Keratinocyte (primary cell): Measurements from ENCODE around the gene LRGUK. TPM values are rescaled to one million over a fixed set of nuclear protein-coding genes. Genes with fewer than 3 reads are reported as not detected.

Experiments
- DNase-seq: peaks from one replicate; pipeline ENCODE4 v3.0.0-alpha.2; 2011; ENCODE audit warnings: low read depth, missing footprints, low spot score
- FAIRE-seq: peaks from 2 replicates; lab custom pipeline; 2011; peaks lifted over from hg19 to GRCh38; lab: Jason Lieb, UNC
- H2AFZ ChIP-seq: 2 replicates; pipeline ENCODE4 v1.6.0; 2012; ENCODE audit warnings: low read length, control low read depth, inconsistent platforms; ENCODE audit not compliant: control insufficient read depth
- H3K27ac ChIP-seq: 2 replicates; pipeline ENCODE4 v1.5.1; 2011; ENCODE audit warnings: low read length; ENCODE audit not compliant: control insufficient read depth, insufficient read depth
- H3K27me3 ChIP-seq: 3 replicates; pipeline ENCODE4 v1.6.0; 2011; ENCODE audit warnings: low read length; ENCODE audit not compliant: control insufficient read depth, insufficient read depth; ENCODE audit errors: extremely low read depth
- H3K36me3 ChIP-seq, 2 experiments: 2 replicates in 1 of 2; 3 replicates in 1 of 2; pipeline ENCODE4 v1.5.1; 2011; ENCODE audit warnings: low read length in 2 of 2, mild to moderate bottlenecking in 1 of 2; ENCODE audit not compliant: control insufficient read depth in 2 of 2, insufficient read depth in 2 of 2; ENCODE audit errors: extremely low read depth in 1 of 2
- H3K4me1 ChIP-seq: 3 replicates; pipeline ENCODE4 v1.5.1; 2011; ENCODE audit warnings: low read length; ENCODE audit not compliant: control insufficient read depth, insufficient read depth; ENCODE audit errors: extremely low read depth
- H3K4me2 ChIP-seq: 3 replicates; pipeline ENCODE4 v1.6.0; 2011; ENCODE audit warnings: low read depth, low read length; ENCODE audit not compliant: control insufficient read depth, insufficient read depth; ENCODE audit errors: extremely low read depth
- H3K4me3 ChIP-seq, 3 experiments: fragments of 200-600 bp in 1 of 3; sonication (generic) in 1 of 3; 2 replicates in 2 of 3; 3 replicates in 1 of 3; pipeline ENCODE4 v1.5.1; 2011 to 2016; ENCODE audit warnings: low read length in 3 of 3, mild to moderate bottlenecking in 3 of 3, control low read depth in 2 of 3, inconsistent platforms in 1 of 3, low read depth in 1 of 3, mixed read lengths in 1 of 3, mixed run types in 1 of 3, moderate library complexity in 1 of 3; ENCODE audit not compliant: control insufficient read depth in 2 of 3, insufficient read depth in 2 of 3; ENCODE audit errors: extremely low read depth in 1 of 3
- H3K79me2 ChIP-seq: 2 replicates; pipeline ENCODE4 v1.6.0; 2012; ENCODE audit warnings: low read length; ENCODE audit not compliant: control insufficient read depth, insufficient read depth
- H3K9ac ChIP-seq: 3 replicates; pipeline ENCODE4 v1.6.0; 2011; ENCODE audit warnings: low read length; ENCODE audit not compliant: control insufficient read depth, insufficient read depth; ENCODE audit errors: extremely low read depth
- H3K9me1 ChIP-seq: 3 replicates; pipeline ENCODE4 v1.6.0; 2011; ENCODE audit warnings: low read length; ENCODE audit not compliant: control insufficient read depth, insufficient read depth; ENCODE audit errors: extremely low read depth
- H3K9me3 ChIP-seq: 2 replicates; pipeline ENCODE4 v1.5.1; 2012; ENCODE audit warnings: low read depth, low read length; ENCODE audit not compliant: control insufficient read depth
- H4K20me1 ChIP-seq: 3 replicates; pipeline ENCODE4 v1.6.0; 2011; ENCODE audit warnings: low read length; ENCODE audit not compliant: control insufficient read depth, insufficient read depth; ENCODE audit errors: extremely low read depth
- CTCF ChIP-seq, 3 experiments: IDR thresholded peaks in 1 of 3; conservative IDR thresholded peaks in 1 of 3; optimal IDR thresholded peaks in 1 of 3; 2 replicates in 2 of 3; 3 replicates in 1 of 3; pipeline versions ENCODE3 to v1.5.1; 2011; ENCODE audit warnings: low read length in 3 of 3, mild to moderate bottlenecking in 3 of 3, moderate library complexity in 2 of 3, control low read depth in 1 of 3, inconsistent platforms in 1 of 3; ENCODE audit not compliant: insufficient read depth in 2 of 3; ENCODE audit errors: extremely low read depth in 1 of 3
- EZH2 ChIP-seq: IDR thresholded peaks from one replicate; pipeline ENCODE4 v1.6.1; 2012; ENCODE audit warnings: inconsistent platforms, mild to moderate bottlenecking, low read length, moderate library complexity
- dilution Hi-C: fragments of 300-500 bp; cut with MboI; formaldehyde crosslinking; loops from one replicate; pipeline ENCODE4 v1.7.0; 2020; ENCODE audit warnings: low sequenced_read_pairs; ENCODE audit not compliant: extremely low pct_ligation_motif_present
- polyA plus RNA-seq, 5 experiments: library from polyadenylated mRNA; depleted of rRNA in 3 of 5; stranded (reverse) in 3 of 5; stranded (forward) in 1 of 5; unstranded in 1 of 5; fragments of >200 nt; gene quantifications; 1 replicate in 1 of 5; 2 replicates in 3 of 5; 3 replicates in 1 of 5; pipeline versions ENCODE4 v1.2.1 to v1.2.3, GENCODE V29; 2011 to 2012; ENCODE audit warnings: missing spikeins in 2 of 5, low read depth in 1 of 5, low replicate concordance in 1 of 5

LRGUK gene
- polyA plus RNA-seq, 1 donor (not counting 4 experiments of a cell fraction or from before 2014, with no cell fraction given) = 0.50 TPM

GRCh38 chr7:134284011-134284410, 156.9 kb downstream of the LRGUK start:
- DNase-seq (no peak), FAIRE-seq (no peak)
- Histone ChIP-seq H3K9me3 (no peaks in the 10 kb centered on the region), H3K79me2 (no peaks in the 10 kb centered on the region), H3K9ac (no peak overlapping the region), H3K27ac (no peak overlapping the region), H3K4me3 (no peak overlapping the region), H3K9me1 (no peaks in the 10 kb centered on the region), H2AFZ (no peak overlapping the region), H3K27me3 (peaks cover 6% of the 10 kb centered on the region), H3K4me1 (peaks cover 7% of the 10 kb centered on the region), H3K36me3 (no peaks in the 10 kb centered on the region), H4K20me1 (no peaks in the 10 kb centered on the region), H3K4me2 (no peak overlapping the region)
- TF ChIP-seq EZH2 = no peak
- TF ChIP-seq CTCF (optimal IDR thresholded peaks at IDR 0.05 in 1 of 3, IDR thresholded peaks at IDR 0.05 in 1 of 3, conservative IDR thresholded peaks at IDR 0.05 in 1 of 3; ENCODE audit: extremely low read depth in 1 of 3, insufficient read depth in 2 of 3, low read length in 3 of 3) = no peak
- dilution Hi-C loops = no loop called here

GRCh38 chr7:134284952-134285351, 157.8 kb downstream of the LRGUK start:
- Histone ChIP-seq H3K9me1 (no peaks in the 10 kb centered on the region), H4K20me1 (no peaks in the 10 kb centered on the region), H3K4me1 (peaks cover 10% of the 10 kb centered on the region), H3K36me3 (no peaks in the 10 kb centered on the region), H3K4me2 (no peak overlapping the region), H3K27ac (no peak overlapping the region), H3K4me3 (no peak overlapping the region), H3K9ac (no peak overlapping the region), H2AFZ (no peak overlapping the region), H3K79me2 (no peaks in the 10 kb centered on the region), H3K27me3 (peaks cover 6% of the 10 kb centered on the region), H3K9me3 (no peaks in the 10 kb centered on the region)
- no peak for FAIRE-seq
- dilution Hi-C loops = no loop called here
- DNase-seq = no peak
- TF ChIP-seq EZH2 (no peak), CTCF (optimal IDR thresholded peaks at IDR 0.05 in 1 of 3, IDR thresholded peaks at IDR 0.05 in 1 of 3, conservative IDR thresholded peaks at IDR 0.05 in 1 of 3; ENCODE audit: extremely low read depth in 1 of 3, insufficient read depth in 2 of 3, low read length in 3 of 3) (no peak)
